HG02852 (cell line): ENCODE data around the gene DNAH8.
A peak's percentile ranks its signal among the peaks of the same experiment; 100 is the strongest.

Experiments
- ATAC-seq: cut with Tn5 transposase; IDR thresholded peaks from one replicate; pipeline ENCODE4 v1.9.1; 2021; ENCODE audit warnings: mild to moderate bottlenecking, moderate library complexity; ENCODE audit not compliant: unreplicated experiment

The DNAH8 gene

DNA sequence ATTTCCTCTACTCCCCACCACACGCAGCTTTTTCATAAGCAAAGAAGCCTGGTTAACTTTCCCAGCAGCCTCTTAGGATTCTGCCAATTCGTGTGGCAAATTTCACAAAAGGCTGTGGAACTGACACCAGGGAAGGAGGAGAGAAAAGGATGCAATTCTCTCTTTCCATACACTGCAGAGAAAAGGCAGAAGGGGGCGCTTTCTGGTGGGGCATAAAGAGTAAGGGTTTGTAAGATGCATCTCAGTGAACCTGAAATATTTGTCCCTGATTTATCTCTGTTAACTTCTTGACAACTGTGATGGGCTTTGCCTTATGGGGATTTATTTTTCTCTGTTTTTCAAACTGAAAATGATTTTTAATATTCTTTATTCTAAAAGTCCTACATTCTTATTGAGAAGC, 288.0 kb downstream of the DNAH8 start:
- no peak for ATAC-seq

DNA sequence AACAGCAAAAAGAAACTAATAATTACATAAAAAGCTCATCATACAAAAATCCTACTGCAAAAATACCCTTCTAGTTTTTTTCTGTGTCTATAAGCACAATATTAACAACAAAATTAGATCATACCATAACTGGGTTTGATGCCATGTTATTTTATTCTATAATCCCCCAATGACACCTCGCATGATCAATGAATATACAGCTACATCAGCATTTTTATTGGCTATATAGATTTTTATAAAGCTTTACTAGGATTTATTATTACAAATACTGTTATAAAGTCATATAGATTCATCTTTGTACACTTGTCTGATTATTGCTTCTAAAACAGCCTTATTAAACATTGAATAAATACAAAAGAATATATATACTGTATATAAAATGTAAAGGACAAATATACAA, 288.4 kb downstream of the DNAH8 start:
- no peak for ATAC-seq

DNA sequence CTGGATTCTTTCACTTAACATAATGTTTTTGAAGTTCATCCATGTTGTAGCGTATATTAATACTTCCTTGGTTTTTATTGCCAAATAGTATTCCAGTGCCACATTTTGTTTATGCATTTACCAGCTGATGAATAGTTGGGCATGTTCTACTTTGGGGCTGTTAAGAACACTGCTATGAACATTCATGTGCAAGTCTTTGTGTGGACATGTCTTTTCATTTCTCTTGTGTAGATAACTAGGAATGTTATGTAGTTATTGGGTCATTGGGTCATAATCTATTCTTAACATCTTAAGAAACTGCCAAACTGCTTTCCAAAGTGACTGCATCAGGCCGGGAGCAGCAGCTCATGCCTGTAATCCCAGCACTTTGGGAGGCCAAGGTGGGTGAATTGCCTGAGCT, 289.7 kb downstream of the DNAH8 start:
- ATAC-seq = no peak

DNA sequence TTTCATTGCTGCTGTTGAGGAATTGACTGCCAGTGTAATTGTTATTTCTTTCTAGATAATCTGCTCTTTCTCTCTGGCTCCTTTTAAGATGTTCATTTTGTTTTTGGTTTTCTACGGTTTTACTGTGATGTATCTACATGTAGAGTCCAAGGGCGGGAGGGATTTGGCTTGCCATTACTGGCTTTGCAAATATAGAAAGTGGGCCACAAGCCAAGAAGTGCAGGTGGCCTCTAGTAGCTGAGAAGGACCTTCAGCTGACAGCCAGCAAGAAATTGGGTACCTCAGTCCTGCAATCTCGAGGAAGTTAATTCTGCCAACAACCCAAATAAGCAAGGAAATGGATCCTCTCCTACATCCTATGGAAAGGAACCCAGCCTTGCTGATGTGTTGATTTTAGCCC, 290.7 kb downstream of the DNAH8 start:
- ATAC-seq = no peak

DNA sequence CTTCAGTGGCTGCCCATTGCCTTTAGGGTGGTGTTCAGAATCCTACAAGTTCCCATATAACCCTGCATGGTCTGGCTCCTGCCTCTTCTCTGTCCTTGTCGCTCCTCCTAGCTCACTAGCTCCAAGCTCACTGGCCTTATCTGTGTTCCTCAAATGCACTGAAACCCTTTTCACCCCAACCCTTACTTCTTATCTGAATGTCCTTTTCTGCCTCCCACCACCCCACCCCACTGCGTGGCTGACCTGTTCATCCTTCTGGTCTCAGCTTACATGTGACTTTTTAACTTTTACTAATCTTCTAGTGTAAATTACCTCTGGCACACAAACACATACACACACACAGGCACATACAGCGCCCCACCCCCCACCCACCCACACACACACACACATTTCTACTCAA, 292.5 kb downstream of the DNAH8 start:
- ATAC-seq = no peak

DNA sequence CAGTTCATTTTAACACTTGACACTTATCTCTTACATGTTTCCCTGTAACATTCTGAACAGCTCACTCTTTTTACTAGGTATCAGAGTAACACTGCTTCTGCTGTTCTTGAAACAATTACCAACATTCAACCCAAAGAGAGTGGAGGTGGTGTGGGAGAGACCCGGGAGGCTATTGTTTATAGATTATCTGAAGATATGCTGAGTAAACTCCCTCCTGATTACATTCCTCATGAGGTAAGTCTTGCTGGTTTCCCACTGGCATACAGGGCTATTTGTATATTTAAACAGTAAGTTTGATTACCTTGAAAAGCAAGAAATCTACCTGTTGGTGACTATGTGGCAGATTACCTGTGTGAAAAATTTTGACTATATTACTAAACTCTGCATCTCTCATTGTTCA, 293.6 kb downstream of the DNAH8 start:
- ATAC-seq = no peak

DNA sequence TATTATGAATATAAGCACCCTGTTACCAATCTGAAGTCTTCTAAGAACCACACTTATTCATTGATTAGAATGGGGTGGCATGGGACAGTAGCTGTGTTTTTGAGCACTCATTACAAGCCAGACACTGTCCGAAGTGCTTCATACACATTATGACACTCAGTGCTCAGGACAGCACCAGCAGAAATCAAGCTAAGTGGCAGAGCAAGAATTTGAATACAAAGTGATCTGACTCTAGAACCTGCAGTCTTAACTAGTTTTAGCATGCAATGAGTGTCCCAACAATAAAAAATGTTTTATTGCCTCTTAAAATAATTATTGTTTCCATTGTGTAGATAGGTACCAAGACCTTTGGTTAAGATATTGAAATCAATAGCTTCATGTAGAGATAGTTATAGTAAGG, 294.4 kb downstream of the DNAH8 start:
- no peak for ATAC-seq

DNA sequence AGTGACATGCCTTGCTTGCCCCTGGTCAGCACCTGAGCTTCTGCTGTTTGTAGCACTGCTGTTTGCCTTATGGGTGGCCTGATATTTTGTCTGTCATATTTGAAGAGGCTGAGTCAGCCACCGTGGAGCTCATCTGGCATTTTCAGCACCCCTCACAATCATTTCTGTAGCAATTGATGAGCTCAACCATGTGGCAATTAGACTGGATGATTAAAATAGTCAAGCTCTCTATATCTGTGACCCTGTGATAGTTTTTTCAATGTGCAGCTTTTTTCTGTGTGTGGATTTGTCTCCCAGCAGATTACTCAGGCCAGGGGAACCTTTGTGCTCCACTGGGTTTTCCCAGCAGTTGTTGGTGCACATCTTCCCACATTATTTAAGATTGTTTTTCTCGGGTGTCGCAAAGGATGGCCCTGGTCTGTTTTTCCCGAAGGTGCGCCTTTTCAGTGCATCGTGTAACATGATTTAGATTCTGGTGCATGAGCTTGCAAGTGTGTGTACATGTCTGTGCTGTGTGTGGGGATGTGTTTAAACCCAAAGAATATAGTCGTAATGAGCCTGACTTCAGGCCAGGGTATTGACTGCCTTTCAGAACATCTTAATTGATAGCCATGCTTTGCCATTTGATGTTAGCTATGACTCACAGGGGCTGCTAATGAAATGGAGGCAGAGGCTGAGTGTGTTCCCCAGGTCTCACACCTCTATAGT, 301.9 kb downstream of the DNAH8 start:
- no peak for ATAC-seq

DNA sequence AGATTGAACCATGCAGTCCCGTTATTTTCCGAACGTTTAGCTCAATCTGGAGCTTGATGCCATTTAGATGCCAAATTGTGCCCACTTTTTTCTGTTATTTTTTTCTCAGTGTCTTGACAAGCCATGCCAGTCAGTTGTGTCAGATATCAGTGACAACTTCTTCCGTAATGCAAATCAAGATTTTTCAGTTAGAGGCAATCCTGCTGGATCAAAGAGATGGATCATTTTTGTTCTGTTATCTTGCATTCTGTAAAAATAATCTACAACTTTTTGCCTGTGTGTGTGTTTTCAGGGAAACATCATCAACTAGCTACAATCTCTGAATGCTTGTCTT, 302.4 kb downstream of the DNAH8 start:
- ATAC-seq = no peak

DNA sequence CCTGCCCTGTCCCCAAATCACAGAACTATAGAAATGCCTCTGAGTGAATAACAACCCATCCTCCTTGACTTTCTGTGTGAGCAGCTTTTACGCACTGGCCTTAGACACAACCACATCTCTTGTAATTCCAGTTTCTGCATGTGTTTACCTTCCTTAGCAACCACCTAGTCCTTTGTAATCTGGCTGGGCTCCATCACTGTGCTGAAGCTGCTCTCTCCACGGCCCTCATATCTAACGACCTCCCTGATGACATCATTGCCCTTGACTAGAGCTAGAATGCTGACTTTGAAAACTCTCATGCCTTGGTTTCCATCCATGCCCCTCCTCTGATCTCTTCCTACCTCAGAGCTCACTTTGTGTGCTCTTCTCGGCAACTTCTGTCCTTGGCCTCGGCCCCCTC, 303.0 kb downstream of the DNAH8 start:
- ATAC-seq = no peak

DNA sequence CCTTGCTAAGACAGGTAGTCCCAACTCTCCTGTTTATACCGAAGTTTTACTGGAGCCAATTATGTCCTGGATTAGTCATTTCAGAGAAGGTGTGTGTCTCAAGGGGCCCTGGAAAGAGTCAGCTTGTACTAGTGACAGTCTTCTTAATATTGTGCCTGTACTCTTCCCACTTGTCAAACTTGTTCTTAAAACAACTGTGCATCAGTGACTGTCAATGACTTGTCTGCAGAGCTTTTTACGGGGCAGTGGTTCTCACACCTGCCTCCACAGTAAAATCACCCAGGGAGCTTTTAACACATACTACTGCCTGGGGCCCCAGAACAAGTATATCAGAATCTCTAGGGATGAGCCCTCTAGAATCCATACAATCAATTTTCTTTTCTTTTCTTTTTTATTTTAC, 305.0 kb downstream of the DNAH8 start:
- ATAC-seq = no peak

DNA sequence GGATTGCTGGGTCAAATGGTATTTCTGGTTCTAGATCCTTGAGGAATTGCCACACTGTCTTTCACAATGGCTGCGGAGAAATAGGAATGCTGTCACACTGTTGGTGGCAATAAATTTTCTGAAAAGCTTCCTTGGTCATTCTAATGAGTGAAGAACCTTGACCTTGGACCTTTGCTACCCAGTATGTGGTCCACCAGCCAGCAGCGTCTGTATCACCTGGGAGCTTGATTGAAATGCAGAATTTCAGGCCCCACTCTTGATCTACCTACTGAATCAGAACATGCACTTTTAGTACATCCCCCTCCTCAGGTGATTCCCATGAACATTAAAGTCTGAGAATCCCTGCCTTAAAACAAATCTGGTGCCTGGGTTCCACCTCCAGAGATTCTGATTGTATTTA, 305.9 kb downstream of the DNAH8 start:
- no peak for ATAC-seq

DNA sequence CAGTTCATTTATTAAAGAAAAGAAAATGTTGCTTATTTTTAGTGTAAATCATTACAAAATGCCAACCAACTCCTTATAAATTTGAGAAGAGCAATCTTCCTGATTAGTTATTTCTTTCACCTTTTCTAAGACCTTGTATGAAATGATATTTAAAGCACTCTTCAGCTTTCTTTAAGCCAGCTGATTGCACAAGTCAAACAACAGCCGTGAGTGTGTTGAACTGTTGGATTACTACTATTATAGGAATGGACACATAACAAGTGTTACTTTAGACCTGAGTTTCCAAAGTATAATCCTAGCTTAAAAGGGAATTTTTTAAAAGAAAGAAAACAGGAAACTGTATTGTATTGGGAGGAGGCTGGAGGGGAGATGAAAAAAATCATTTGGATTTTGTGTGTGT, 306.7 kb downstream of the DNAH8 start:
- ATAC-seq = no peak

DNA sequence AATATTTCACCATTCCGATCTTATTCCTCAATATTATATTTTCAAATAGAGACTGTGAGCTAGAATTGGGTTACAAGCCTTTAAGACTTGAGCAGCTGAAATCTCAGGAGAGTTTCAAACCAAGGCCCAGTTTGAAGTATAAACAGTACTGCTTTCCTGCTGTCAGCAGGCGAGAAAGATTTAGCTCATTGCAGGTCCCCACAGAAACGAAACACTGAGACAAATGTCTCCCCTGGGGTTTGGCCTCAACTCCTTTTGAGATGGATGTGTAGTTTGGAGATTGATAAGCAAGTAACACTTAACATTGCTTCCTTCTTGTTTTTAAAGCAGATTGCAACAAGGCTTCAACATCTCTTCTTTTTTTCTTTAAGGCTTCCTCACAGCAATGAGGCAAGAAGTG, 311.1 kb downstream of the DNAH8 start:
- no peak for ATAC-seq

DNA sequence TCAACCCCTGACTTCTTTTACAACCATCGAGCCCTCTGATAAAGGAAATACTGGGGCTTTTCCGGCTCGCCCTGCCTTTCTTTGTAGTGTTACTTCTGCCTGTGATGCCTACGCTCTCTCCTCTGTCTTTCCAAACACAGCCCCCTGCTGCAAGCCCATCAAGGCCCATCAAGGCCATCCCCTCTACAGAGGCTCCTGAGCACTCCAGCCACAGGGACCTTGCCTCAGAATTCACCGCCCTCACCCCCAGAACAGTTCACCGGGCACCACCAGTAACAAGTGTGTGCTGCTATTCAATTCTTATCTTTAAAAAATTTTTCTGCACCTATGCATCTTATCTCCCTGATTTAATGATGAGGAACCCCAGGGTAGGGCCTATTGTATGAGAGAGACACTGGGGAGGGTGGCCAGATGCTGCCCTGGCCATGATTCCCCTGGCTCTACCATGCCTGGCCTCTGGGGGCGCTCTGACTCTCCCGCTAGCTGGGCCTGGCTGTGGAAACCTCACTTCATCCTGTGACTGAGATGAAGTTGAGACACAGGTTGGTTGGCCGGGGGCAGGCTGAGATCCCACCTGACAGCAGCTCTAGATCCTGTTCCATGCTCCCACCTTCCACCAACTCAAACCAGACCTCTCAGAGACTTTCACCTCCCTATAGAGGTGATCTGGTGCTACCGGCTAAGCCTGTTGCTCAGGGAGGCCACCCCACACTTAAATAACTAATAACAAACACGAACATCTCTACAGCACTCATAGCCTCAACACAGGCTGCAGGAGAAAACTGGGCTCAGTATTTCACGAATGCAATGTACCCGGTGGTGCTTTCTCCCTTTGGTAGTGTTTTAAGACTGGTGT, 314.3 kb downstream of the DNAH8 start:
- peak; percentile 56 for ATAC-seq

DNA sequence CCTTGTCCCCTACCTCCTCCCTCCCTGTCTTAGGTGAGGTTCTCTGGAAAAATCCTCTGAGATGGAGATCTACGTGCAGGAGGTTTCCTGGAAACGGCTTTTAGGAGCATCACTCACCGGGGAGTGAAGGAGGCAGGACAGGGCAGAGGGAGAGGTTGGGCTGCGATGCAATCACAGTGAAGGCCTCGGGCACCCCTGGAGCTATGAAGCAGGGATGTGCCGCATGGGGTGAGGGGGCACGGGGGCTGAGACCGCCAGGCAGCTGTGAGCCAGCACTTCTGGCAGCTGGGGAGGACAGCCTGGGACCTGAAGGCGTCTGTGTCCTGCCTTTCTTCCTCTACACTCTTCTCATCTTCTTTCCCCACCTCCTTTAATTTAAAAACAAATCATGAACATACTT, 320.6 kb downstream of the DNAH8 start:
- no peak for ATAC-seq

DNA sequence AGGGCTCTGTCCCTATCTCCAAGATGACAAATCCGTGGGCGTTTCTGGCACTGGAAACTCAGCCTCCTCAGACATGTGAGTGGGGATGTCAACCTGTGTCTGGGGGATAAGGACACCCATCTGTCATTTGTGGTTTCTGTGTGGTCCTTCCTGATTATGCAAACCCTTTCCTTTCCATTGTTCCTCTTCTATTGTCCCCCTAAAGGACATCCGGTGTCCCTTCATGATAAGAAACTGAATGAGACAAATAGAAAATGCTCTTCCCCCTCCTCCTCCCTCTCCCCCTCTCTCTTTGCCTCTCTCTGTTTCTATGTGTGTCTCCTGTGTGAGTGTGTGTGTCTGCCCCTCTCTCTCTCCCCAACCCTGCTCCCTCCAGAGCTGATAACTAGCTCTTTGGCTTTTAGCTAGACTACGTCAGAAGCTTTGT, 322.0 kb downstream of the DNAH8 start:
- ATAC-seq = no peak

DNA sequence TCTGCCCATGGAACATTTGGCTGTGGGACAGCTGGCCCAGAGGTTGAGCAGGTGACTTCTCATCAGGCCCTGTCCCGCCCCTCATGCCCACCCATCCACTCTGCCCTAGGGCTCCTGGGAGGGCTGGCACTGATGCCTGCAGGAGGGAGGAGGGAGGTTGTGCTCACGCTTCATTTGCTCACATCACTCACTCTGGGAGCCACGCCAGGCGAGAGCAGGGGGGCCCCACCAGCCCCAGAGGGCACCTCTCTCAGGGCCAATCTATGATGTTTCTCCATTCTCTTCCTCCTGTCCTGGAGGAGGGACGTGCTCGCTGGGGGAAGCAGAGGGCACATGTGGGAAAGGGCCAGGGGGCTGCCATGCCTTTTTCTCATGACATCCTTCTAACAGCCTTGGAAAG, 322.6 kb downstream of the DNAH8 start:
- no peak for ATAC-seq

DNA sequence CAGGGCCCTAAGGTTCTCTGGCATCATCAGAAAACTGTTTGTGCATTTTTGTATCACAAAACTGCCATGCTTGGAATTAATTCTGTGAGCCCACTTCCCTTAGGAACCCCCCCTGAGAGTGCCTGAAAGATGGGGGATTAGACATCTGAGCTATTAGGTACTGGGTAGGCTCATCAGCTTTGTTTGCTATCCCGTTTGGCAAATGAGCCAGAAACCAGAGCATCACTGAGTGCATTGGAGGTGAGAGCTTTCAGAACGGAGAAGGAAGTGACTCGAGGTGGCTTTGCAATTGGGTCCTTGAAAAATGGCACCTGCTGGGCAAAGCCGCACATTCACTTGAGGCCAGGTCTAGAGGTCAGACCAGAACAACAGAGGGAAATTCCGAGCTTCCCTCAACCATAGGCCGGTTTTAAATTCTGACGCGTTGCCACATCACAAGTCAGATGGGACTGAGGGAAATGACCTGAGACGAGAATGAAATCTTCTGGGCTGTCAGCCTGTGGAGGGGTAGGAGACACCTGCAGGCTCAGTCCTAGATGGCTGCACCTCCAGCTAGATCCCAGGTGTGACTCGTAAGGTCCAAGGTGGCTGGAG, 325.1 kb downstream of the DNAH8 start:
- ATAC-seq = no peak

DNA sequence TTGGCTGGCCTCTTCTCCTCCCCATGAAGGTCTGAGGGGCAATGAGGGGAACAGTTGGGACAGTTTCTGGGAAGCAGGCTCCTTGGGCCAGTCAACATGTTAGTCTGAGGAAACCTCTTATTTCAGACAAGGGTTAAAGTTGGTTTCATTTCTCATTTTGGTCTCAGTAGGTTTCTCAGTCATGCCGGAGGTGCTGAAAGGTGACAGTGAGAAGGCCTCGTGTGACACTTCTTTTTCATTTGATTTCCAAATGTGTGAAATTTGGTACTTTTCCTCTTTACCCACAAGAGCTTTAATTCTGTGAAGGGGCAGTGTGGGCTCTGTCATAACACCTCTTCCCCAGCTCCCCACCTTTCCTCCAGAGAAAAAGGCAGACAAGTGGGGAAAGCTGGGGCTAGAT, 326.0 kb downstream of the DNAH8 start:
- no peak for ATAC-seq

DNA sequence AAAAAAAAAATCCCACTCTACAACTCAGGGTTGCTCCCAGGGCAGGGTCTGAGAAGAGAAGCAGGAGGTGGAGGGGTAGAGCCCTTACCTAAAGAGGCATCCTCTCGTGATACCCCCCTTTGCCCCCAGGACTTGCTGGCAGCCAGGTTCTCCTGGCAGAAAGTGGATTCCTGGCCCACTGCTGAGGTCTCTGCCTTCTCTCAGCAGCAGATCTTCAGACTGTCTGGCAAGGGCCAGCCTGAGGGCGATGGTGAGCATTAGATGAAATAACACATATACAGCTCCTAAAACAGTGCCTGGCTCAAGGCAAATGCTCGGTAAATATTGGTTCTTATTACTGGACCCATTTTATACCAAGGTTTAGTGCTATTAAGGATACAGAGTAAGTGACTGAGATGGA, 328.7 kb downstream of the DNAH8 start:
- ATAC-seq = no peak

DNA sequence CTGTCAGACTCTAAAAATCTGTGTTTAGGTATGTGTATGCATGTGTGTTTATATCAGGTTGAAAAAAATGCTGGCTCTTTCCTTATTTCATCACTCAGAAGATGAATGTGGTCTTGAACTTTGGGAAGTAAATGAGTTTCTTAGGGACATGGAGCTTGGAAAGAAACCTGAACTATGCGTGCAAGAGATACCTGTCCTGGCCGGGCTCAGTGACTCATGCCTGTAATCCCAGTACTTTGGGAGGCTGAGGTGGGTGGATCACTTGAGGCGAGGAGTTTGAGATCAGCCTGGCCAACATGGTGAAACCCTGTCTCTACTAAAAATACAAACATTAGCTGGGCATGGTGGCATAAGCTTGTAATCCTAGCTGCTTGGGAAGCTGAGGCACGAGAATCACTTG, 329.1 kb downstream of the DNAH8 start:
- ATAC-seq = no peak
